IPS DF 6.9 (cell line): ENCODE measurements around the gene LRRC56.

Source experiments
- DNase-seq: peaks from one replicate; pipeline ENCODE4 v3.0.0-alpha.2; 2013; ENCODE audit warnings: low read depth, low spot score
- H3K27ac ChIP-seq: one replicate; pipeline ENCODE4 v1.5.1; 2013; ENCODE audit warnings: low read length, control low read depth
- H3K27me3 ChIP-seq: 2 replicates; pipeline ENCODE4 v1.6.1; 2013; ENCODE audit warnings: mild to moderate bottlenecking, low read length; ENCODE audit not compliant: control insufficient read depth, insufficient read depth
- H3K36me3 ChIP-seq: 2 replicates; pipeline ENCODE4 v1.6.1; 2013; ENCODE audit warnings: low read length; ENCODE audit not compliant: control insufficient read depth, insufficient read depth
- H3K4me1 ChIP-seq: 2 replicates; pipeline ENCODE4 v1.6.1; 2013; ENCODE audit warnings: low read length; ENCODE audit not compliant: control insufficient read depth, insufficient read depth
- H3K4me3 ChIP-seq: 2 replicates; pipeline ENCODE4 v1.5.1; 2013; ENCODE audit warnings: mild to moderate bottlenecking, low read length
- H3K9me3 ChIP-seq: 2 replicates; pipeline ENCODE4 v1.6.1; 2013; ENCODE audit warnings: low read length, inconsistent platforms; ENCODE audit not compliant: control insufficient read depth, insufficient read depth
- WGBS: extraction: QIAGEN DNeasy Blood & Tissue Kit; methylation state at CpG from one replicate; pipeline ENCODE4 v1.1.7; 2013; ENCODE audit warnings: mixed read lengths, missing lambda C conversion rate; ENCODE audit not compliant: insufficient read length, insufficient coverage; 5-methylcytosine and 5-hydroxymethylcytosine counted together

The LRRC56 gene

DNA sequence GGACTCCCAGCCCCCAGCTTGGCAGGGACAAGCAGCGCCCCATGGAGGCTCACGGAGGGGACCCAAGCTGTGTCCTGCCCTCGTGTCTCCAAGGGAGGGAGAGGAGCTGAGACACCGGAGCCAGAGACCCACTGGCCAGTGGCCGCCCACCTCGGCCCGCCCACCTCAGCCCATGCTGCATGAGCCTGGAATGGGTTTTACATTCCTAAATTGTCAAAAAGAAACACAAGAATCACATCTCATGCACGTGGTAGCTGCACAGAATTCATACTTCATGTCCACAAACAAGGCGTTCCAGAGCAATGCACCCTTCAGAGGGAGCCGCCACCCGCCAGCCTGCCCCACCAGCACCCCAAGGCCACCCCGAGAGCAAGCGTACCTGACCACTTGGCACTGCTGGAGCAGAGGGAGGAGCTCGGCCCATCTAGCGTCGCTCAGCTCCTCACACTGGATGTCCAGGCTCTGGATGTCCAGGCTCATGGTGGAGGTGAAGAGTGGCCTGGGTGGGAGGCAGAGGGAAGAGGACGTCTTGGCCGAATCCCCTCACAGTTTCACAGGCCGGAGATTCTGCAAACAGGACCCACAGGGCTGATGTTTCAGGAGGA is 35.5 kb upstream of the LRRC56 start:
- Histone ChIP-seq H3K9me3 (no peaks in the 10 kb centered on the region), H3K36me3 (peaks cover 40% of the 10 kb centered on the region), H3K27ac (no peak overlapping the region), H3K4me1 (no peaks in the 10 kb centered on the region), H3K27me3 (no peaks in the 10 kb centered on the region), H3K4me3 (no peak overlapping the region)
- no peak for DNase-seq
- whole genome bisulfite sequencing, result no CpG with 5 or more reads among the region's 19 CpGs

DNA sequence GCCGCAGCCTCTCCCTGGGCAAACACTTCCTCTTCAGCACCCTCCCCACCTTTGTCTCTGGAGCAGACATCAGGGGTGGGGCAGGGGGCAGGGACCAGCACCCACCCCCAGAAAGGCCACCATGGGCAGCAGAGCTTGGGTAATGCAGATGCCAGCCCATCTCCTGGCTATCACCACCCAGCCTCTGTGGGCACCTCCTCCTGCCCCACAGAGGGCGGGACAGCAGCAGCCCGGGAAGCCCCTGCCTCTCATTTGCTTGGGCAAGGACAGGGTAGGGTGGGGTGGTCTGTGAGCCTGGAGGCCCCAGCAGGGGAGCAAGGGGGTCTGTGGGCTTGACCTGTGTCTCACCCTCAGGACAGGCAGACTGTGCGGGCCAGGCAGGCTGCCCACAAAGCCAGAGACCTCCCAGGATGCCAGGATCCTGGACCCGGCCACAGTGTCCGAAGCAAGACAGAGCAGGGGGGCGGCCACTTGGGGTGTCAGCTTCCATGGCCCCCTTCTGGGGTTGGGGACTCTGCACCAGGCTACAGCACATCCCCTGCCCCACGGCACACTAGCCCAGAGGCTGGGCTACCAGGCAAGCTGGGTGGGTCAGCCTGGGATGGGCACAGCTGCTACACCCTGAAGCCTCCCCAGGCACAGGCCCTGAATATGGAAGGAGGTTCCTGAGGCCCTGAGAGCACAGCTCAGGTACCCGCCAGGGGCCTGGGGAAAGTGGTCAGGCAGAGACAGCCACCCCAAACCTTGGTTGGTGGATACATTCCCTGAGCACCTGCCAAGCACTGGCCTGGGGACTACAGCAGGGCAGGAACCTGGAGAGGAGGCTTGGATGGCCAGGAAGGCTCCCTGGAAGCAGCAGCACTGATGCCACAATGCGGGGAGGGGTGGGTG is 34.8 kb upstream of the LRRC56 start:
- Histone ChIP-seq H3K4me1 (no peaks in the 10 kb centered on the region), H3K4me3 (no peak overlapping the region), H3K27ac (no peak overlapping the region), H3K27me3 (no peaks in the 10 kb centered on the region), H3K9me3 (no peaks in the 10 kb centered on the region), H3K36me3 (peaks cover 33% of the 10 kb centered on the region)
- no CpG with 5 or more reads among the region's 10 CpGs for WGBS
- DNase-seq, result no peak

DNA sequence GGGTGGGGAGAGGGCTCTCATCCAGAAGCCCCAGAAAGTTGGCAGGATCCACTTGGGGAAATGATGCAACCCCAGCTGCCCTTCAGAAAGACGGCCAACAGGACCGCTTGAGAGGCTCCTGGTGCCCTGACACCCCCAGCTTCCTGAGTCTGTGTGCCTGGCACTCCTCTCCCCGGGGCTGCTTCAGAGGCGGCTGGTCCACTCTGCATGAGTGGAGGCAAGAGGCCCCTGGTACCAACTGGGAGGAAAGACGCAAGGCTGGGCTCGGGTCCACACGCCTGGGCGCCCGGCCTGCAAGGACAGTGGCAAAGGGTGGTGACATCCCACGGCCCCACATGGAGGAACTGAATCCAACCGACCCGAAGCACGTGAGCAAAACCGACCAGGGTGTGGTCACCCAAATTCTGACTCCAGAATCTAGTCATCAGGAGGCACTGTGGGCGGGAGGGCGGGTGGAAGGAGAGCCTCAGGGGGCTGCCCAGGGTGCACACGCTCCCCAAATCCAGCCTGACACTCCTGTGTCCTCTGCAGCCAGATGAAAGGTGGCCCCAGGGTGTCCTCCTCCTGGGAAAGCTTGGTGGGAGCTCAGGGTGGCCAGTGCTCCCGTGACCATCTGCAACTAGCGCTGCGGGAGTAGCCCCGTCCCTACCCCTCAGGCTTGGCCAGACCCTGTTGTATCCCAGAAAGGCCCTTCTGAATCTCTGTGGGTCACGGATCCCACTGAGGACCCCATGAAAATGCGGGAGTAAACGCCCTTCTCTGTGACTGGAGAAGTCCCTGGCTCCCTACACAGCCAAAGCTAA is 33.9 kb upstream of the LRRC56 start:
- no peaks in the 10 kb centered on the region for H3K9me3 ChIP-seq
- H3K27ac ChIP-seq, result no peak overlapping the region
- H3K27me3 ChIP-seq, result no peaks in the 10 kb centered on the region
- H3K36me3 ChIP-seq, result peaks cover 24% of the 10 kb centered on the region
- no peak overlapping the region for H3K4me3 ChIP-seq
- WGBS, result no CpG with 5 or more reads among the region's 24 CpGs
- DNase-seq, result no peak
- H3K4me1 ChIP-seq, result no peaks in the 10 kb centered on the region

DNA sequence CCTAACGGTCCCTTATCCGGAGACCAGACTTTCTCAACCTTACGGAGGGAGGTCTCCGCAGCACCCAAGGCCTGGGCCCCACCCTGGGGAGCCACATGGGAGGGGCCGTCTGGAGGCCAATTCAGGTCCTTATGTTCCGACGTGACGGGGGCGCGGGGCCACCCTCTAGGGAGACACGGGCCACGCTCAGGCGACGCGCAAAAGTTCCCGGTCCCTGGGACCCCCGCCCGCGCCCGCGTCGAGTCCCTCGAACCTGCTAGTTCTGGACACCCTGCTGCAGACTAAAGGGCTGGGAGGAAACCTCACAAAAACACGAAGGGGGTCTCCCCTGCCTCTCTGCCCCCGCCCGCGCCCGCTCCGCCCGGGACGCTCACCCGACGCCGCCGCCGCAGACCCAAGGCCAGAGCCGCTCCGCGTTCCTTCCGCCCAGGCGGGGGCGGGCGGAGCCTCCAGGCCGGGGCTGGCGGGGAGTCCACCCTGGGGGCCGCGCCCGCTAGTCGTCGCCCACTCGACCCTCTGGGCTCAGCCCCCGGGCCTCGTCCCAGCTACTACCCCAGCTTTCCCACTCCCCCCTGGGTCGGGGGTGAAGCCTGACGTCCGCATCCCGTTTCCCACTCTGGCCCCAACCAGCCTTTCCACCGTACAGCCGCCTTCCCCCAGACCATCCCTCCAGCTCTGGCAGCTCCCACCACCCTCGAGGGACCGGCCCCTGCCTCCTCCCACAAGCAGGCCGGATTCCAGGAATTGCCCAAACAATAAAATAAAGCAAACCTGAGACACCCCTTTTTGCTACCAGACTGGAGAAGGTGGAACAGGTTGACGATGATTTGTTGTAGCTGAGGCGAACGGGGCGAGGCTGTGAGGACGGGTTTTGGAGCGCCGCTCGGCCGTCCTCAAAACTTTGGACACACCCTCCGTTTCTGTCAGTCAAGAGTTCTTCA is 33.0 kb upstream of the LRRC56 start:
- no CpG with 5 or more reads among the region's 72 CpGs for WGBS
- no peak for DNase-seq
- H3K4me3 ChIP-seq, result no peak overlapping the region
- H3K27me3 ChIP-seq, result no peaks in the 10 kb centered on the region
- peaks cover 15% of the 10 kb centered on the region for H3K36me3 ChIP-seq
- no peaks in the 10 kb centered on the region for H3K9me3 ChIP-seq
- no peak overlapping the region for H3K27ac ChIP-seq
- no peaks in the 10 kb centered on the region for H3K4me1 ChIP-seq

DNA sequence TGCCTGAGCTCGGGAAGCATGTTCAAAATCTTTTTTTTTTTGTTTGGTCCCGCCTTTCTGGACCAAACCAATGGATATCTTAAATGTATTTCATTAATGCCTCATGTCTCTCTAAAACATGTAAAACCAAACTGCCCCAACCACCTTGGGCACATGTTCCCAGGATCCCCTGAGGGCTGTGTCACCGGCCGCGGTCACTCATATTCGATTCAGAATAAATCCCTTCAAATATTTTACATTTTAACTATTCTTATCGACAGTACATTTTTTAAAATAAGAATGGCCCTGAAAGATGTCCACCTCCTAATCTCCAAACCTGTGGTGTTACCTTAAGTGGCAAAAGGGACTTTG is 32.4 kb upstream of the LRRC56 start:
- H3K27me3 ChIP-seq, result no peaks in the 10 kb centered on the region
- no peaks in the 10 kb centered on the region for H3K9me3 ChIP-seq
- H3K27ac ChIP-seq, result no peak overlapping the region
- 100% methylated on average over 2 of the region's 7 CpGs for WGBS
- H3K4me3 ChIP-seq, result no peak overlapping the region
- H3K4me1 ChIP-seq, result no peaks in the 10 kb centered on the region
- H3K36me3 ChIP-seq, result peaks cover 9% of the 10 kb centered on the region
- no peak for DNase-seq

GRCh38 chr11:506238-506994 is 30.9 kb upstream of the LRRC56 start:
- Histone ChIP-seq H3K36me3 (no peaks in the 10 kb centered on the region; the same call in 1 of the 2 replicates), H3K4me3 (peak overlapping the region; percentile 72), H3K27ac (no peak overlapping the region), H3K27me3 (no peaks in the 10 kb centered on the region), H3K9me3 (no peaks in the 10 kb centered on the region), H3K4me1 (no peaks in the 10 kb centered on the region)
- DNase-seq, result peak; percentile 88
- no CpG with 5 or more reads among the region's 71 CpGs for WGBS

DNA sequence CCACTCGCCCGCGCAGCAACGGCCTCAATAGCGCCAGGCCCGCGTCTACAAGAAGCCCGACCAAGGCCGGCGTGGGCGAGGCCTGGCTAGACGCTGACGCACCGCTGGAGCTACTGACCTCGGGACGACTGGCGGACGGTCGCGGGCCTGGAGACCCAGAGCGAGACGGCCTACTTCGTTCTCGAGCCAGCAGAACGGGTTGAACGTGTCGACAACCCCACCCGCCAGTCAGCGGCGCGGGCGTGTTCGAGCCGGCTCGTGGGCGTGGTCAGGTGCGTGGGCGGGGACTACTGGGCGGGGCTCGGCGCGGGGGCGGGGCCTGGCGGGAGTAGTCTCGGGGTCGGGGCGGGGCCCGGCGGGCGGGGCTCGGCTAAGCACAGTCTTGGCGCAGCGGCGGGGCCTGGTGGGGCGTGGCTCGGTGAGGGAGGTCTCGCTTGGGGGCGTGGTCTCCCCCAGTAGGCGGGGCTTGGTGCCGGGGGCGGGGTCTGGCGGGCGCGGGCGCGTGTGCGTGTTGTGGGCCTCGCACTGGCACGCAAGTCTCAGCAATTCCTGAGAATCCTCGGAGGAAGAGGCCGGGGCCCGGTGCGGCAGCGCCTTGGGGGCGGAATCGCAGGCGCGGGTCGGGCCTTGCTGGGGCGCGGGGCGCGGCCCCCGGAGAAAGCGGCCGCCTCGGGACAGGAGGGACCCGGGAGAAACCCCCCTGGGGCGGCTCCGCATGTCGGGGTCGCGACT is 30.2 kb upstream of the LRRC56 start, which contains the start of gene RNH1:
RNH1 (minus strand) TSS at position 248 of the 732 bp plus-strand sequence. CDS start 5,080 bp downstream, outside the sequence.
- H3K9me3 ChIP-seq, result no peaks in the 10 kb centered on the region
- no peak within 1 kb of the TSS for H3K27ac ChIP-seq
- H3K27me3 ChIP-seq, result no peaks in the 10 kb centered on the region
- no peaks in the 10 kb centered on the region for H3K36me3 ChIP-seq
- DNase-seq, result peak; percentile 41
- WGBS, result no CpG with 5 or more reads among the region's 93 CpGs
- peak within 1 kb of the TSS; percentile 72 for H3K4me3 ChIP-seq
- no peaks in the 10 kb centered on the region for H3K4me1 ChIP-seq

- DNase-seq, result no peak
- H3K27me3 ChIP-seq, result no peaks in the 10 kb centered on the region
- no peaks in the 10 kb centered on the region for H3K4me1 ChIP-seq
- no CpG with 5 or more reads among the region's 45 CpGs for WGBS
- peak overlapping the region; percentile 59; the same call in 1 of the 2 replicates for H3K4me3 ChIP-seq
- H3K36me3 ChIP-seq, result no peaks in the 10 kb centered on the region
- no peak overlapping the region for H3K27ac ChIP-seq
- no peaks in the 10 kb centered on the region for H3K9me3 ChIP-seq
Measured at GRCh38 chr11:507727-508515, 29.4 kb upstream of the LRRC56 start.
